HG03139 (cell line): ENCODE data around the gene NAALADL2.
"Not testable (repeated sequence)": the region's sequence is repeated elsewhere in the genome, so short reads cannot be mapped to it uniquely, and the experiment has no call there.

Experiments used
- ATAC-seq: cut with Tn5 transposase; IDR thresholded peaks from one replicate; pipeline ENCODE4 v1.9.1; 2021; ENCODE audit not compliant: unreplicated experiment

The NAALADL2 gene

DNA sequence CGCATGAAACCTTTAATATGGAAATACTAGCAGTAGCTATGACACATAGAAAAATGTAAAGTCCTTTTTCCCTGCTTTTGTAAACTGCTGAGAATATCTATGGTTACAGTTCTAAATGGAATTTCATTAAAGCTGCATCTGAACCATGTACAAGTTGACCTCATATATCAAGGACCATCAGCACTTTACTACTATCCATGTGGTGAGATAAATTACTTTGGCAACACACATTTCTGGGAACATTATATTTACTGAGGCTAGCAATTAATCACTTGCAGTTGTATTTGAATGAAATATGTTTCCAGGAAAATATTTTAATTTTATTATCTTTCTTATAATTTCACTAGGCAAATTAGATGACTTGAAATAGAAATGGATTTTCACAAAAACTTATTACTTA, 545.5 kb downstream of the NAALADL2 start:
- ATAC-seq = no peak

DNA sequence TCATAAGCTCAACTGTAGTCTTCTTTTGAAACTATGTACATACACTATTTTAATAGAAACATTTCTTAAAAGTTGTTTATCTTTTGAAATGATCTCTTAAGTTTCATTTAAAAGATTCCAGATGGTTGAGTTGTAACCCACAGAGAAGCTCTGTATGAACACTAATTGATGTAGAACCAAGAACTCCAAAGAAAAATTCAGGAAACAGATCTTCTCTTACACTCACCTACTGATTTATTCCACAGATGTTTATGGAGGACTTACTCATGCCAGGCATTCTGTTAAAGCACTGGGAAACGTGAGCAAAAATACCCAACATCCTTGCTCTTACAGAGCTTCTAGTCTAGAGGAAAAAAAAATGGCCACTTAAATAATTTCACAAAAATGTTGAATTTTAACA, 551.1 kb downstream of the NAALADL2 start:
- ATAC-seq = no peak

DNA sequence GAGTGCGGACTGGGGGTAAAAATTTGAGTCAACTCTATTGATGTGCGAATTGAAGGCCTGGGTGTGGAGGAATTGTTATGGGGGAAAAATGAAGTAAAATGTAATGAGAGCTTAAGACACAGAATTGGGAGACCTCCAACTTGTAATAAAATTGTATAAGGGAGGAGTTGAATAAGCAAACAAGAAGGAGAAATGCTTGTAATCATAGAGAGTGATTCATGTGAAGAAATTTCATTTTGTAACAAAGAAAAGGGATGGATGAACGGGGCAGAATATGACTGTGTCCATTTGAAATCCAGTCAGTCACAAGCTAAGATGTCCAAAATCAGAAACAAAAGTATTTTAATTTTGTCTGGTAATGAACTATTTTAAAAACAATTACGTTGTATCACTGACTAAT, 552.3 kb downstream of the NAALADL2 start:
- no peak for ATAC-seq

DNA sequence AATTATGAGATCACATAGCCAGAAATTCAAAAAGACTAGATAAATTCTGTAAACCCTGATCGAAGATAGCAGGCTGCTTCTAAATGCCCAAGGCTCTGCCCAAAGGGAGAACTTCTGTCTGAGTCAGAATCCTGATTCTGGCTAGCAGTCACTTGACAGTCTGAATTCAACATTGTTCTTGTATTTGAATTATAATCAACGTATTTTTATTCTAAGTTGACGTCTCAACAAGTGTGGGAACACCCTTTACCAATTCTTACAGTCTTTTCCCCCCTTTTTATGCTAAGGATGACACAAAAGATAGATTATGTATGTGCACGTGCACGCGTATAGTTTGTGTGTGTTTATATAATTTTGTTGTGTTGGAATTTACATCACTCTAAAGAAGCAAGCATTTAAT, 552.8 kb downstream of the NAALADL2 start:
- ATAC-seq = no peak

DNA sequence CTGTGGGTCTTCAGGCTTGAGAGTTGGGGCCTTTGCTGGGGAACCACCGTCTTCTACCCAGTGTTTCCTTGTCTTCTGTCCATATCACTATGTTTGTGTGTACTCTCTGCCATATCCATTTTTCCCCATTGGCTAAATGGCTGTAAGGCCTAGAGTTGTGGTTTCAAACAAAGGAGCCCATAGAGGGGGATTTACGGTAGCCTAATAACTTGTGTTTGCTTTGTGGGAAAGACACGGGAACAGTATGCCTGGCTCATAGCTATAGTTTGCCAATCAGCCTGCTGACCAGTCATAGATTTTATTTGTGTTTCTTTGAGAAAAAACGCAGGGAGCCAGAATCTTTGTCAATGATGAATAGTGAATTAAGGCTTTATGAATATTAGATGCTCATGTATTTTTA, 554.8 kb downstream of the NAALADL2 start:
- ATAC-seq = no peak

DNA sequence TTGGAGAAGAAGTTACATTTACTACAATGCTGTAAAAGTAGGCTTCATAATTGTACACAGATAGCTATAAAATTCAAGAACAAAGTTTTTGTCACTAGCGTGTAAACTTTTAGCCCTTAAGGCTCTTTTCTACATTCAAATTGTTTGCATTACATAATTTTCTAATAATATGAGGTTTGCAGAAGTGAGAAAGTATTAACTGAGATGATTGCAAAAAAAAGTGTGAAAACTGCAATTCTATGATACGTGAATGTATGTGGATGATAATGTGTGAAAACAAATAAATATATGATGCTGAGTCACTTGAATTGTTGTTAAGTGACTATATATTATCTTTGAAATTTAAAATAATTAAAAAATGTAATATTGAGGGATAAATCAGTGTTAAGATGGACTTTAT, 557.5 kb downstream of the NAALADL2 start:
- no peak for ATAC-seq

DNA sequence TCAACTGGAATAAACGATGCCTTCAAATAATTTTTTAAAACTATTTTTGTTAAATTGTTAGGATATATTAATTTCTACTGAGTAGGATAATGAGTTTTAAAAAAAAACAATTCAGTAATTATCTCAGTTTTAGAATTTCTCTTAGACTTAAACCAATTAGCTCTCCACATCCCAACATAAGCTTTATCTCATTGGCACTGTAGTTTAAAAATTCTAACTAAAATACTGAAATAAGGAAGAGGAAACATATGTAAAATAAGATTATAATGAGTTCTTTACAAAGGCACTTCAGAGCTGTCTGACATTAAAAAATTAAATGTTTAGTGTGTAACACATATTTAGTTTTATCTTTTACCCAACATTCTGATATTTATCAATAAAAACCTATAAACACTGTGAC, 558.3 kb downstream of the NAALADL2 start:
- no peak for ATAC-seq

DNA sequence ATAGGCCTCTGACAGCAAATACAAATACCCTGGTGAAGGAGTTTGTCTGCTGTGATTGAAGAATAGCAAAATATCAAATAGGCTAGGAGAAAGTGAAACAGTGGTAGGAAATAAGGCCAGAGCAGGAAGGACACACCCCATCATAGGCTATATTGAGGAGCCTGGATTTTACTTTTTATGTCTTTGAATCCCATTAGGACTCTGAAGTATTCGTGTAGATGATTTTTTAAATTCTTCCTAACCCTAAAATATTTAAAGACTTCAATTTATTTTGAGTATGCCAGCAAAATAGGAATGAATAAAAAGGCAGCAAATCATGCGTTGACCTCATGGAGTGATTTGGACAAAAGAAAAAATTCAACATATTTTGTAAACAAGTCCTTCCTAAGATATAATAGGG, 562.8 kb downstream of the NAALADL2 start:
- no peak for ATAC-seq

DNA sequence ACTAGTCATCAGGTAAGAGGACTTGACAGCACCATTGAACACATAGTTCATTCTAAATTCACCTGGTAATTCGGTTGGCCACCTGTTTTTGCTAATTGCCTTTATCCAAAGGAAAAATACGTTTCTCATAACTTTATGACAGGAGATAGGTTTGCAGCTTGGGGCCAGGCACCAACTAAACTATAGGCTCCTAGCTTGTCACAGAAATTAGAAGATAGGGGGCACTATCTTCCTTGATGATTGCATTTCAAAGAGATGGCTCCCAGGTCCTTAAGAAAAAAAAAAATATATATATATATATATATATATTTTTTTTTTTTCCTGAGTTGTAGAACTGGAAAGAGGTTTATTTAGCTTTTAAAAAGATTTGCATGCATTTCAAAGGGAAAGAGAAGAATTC, 563.6 kb downstream of the NAALADL2 start:
- no peak for ATAC-seq

DNA sequence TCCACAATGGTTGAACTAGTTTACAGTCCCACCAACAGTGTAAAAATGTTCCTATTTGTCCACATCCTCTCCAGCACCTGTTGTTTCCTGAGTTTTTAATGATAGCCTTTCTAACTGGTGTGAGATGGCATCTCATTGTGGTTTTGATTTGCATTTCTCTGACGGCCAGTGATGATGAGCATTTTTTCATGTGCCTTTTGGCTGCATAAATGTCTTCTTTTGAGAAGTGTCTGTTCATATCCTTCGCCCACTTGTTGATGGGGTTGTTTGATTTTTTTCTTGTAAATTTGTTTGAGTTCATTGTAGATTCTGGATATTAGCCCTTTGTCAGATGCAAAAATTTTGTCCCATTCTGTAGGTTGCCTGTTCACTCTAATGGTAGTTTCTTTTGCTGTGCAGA, 564.7 kb downstream of the NAALADL2 start:
- ATAC-seq = not testable (repeated sequence)

DNA sequence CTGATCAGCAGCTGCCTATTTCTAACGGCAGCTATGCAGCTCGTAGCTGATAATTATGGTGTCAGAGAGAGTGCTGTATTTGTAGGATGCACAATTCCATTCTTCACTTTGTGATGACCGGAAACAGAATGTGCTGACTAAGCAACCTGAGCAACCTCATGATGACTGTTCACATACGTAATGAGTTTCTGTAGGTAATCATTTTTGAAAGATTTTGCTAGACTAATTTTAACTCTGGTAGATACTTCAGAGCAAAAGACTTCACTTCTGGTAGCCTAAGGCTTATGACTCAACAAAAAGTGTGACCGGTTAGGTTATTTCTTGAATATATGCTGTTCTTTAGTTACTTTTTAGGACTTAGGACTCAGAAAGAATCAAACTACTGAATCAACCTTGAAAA, 567.7 kb downstream of the NAALADL2 start:
- no peak for ATAC-seq

DNA sequence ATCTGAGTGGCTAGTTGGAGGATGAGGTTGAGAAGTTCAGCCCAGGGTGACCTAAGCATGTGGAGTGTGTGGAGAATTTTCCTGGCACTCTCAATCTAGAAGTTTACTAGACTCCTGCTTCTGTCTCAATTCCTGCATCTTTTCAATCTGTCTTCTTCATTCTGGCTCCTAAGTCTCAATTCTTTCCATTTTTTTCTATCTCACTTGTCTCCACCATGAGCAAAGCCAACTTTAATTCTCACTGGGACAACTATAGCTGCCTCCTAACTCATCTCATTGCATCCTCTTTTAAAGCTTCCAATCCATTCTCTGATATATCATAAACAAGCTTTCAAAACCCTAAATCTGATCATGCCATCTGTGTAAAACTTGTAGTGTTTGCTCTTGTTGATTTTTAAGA, 569.3 kb downstream of the NAALADL2 start:
- no peak for ATAC-seq

DNA sequence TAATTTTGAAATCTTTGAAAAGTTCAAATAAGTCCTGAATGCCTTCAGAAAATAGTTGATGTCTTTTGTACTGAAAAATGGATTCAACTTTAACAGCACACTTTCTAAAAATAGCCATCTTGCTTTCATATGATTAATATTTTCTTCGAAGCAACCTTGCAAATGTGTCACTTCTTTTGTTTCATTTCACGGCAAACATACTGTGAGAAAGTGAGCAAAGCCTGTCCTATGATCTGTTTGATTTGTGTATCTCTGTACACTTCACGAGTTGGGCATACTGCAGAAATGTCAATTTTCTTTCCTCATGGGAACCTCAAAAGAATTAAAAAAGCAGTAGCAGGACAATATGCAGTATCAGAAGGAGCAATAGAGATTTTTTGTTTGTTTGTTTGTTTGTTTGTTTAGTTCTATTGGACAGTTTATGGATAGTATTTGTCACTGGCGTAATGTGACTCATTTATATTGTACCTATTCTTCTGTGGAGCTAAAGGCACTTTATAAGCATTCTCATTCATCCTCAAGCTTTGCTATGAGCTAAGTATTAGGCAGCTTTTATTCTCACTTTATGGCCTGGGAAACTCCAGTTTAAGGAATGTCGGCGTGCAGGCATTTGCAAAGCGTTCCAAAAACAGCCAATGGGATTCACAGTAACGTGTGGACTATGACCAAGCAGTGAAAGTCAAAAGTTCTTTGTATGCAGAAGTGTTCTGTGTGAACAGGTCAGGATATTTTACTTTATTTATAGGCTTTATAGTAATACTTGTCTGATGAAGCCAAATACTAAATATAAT, 572.0 kb downstream of the NAALADL2 start:
- ATAC-seq = no peak

DNA sequence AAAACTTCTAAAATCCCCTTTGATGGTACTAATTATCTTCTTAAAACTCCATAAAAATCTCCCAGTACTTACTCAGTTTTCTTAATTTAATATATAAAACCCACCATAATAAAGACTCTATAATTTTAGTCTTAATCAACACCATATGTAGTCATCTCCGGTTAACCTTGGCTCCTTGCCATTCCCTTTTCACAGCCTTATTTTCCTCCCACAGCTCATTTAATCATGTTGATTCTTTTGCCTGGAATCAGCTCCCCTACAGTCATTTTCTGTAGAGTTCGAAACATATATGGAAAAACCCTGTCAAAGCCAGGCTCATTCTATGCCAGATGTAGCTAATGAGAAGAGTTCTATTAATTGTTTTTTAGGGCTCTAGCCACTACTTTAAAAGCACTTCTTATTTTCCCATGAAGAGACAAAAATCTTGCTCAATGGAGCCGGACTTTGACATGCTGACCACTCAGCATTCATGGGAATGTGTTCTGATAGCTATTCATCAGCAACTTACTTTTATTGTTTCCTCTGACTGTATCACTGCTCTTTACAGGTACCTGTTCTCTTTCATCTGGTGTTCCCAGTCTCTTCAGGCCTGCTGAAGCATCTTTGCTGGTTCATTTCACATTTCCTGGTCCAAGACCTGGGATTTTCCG, 573.4 kb downstream of the NAALADL2 start:
- no peak for ATAC-seq

DNA sequence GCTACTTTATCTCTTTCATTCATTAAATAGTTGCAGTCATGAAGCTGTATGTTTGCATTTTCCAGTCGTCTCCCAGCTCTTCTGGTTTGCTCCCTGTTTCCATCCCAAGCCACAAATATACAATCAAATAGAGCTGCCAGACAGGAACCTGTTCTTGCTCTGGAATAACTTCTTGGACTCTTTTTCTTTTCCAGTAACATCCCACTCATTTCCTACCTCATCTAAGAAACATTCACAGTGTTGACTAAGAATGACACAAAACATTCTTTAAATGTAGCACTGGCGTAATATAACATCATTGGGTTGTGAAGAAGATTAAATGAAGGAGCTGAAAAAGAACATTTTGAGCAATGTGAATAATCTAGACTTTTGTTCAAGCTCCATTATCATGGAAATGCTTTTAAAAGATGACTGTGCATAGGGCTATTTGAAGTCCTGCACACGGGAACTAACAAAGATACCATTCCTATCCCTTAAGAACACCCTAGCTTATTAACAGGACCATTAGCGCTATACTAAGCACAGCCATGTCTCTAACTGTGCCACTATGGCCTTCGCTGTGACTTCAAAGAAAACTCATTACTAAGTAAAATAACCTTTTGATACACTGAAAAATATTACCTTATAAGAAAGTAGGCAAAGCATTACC, 574.0 kb downstream of the NAALADL2 start:
- no peak for ATAC-seq

DNA sequence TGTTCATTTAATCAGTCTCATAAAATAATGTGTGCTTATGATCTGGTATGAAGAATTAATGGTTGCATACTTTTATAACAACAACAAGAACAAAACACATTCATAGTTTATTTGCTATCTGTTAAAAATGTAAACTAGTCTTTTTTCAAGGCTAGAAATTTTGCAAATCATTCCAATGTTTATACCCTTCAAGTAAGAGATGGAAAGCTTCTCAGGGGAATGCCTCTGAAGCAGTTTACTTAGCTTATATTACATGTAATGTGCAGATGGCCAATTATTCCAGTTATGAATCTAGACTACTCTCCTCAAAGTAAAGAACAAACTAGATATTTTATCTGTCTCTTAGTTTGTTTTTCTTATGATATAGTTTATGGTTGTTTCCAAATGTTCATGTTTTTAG, 575.4 kb downstream of the NAALADL2 start:
- no peak for ATAC-seq

DNA sequence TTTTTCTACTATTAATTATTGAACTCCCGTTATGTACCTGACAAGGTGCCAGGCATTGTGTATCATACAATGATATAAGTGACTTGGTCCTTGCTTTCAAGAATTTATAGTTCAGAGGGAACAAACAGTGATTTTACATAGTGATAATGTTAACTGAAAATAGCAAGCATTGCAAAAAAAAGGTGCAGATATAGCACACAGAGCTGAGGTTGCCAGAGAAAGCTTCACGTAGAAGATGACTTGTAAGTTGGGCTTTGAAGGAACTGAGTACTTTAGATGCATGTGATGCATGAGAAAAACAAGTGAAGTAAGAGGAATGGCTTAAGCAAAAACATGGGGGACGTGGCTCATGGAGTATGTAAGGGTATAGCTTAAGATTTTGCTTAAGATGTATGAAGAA, 584.5 kb downstream of the NAALADL2 start:
- ATAC-seq = no peak

DNA sequence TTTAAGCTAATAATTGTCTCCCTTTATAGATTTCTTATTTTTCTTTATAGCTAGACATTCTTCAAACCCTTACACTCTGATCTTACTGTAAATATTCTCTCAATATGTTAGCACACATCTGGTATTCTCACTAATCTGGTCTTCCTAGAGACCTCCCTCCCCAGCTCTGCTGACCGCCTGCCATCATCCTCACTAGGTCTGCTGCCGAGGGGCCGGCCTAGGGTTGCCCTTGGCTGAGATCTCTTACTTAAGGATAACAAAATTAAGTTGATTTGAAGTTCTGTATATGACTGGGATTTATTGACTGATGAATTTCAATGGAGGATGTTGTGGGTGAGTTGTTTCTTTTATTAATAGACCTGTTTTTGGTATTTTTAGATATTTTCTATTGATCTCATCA, 586.6 kb downstream of the NAALADL2 start:
- ATAC-seq = no peak

DNA sequence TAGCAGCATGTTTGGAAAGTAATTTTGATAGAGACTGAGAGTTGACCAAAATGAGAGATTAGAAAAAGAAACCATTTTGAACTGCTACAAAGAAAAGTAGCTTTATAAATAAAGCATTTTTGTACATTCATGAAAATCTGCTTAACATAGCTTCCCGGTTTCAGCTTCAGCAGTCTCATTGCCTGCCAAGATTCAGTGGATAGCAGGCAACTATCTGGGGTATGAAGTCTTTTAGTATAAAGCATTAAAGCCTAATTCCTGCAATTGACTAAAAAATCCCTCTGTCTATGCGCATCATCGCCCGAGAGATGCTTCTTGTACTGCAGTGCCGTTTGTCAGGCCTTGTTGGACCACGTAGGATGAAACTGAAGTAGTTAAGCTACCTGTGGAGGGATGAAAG, 588.4 kb downstream of the NAALADL2 start:
- ATAC-seq = no peak

DNA sequence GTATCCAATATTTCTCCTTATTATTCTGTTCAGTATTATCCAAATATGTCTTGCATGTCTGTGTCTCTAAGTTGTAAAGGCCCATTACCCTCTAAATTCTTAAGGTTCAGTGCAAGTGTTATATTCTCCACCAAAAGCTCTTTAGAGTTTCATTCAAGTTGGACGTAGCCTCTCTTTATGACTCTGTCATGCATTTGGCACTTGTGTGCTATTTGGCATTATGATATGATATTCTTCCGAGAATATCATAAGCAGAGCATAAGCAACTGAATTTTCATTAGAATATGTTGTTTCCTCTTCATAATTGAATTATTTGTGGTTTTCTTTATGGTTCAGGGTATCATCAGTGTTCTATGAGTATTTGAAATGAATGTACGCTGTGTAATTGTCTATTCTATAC, 594.2 kb downstream of the NAALADL2 start:
- ATAC-seq = no peak

DNA sequence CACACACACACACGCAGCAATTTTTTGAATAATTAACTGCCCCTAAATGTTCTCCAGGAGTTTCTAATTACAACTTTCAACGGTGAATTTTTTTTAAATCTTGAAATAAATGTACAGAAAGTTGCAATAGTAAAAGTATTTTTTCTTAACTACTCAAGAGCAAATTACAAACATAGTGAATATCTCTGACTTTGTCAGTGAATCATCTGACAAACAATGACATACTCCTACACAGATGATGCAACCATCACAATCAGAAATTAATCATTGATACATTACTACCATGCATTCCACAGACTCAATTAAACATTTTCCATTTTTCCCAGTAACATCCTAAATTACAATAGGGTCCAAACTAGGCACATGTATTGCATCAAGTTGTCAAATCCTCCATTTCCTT, 597.3 kb downstream of the NAALADL2 start:
- no peak for ATAC-seq

DNA sequence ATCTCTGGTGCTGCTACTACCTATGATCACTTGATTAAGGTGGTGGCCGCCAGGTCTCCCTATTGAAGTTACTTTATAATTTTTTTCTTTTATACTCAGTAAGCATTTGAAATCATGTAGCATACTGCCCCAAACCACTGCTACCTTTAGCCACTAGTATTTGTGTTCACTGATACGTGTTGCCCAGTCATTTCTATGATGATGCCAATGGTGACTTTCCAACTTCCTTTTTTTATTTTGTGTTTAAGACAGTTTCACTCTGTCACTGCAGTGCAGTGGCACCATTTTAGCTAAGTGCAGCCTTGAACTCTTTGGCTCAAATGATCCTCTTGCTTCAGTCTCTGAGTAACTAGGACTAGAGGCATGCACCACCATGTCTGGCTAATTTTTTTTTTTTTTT, 598.2 kb downstream of the NAALADL2 start:
- no peak for ATAC-seq
